ENCODE measurements around the gene INSYN2B. TPM values are rescaled to one million over a fixed set of nuclear protein-coding genes. Genes with fewer than 3 reads are reported as not detected.

Gene INSYN2B
- total RNA-seq, 4 donors from 2014 or later, result not detected

GRCh38 chr5:169920474-169920873 is 59.8 kb downstream of the INSYN2B start:
- 72 to 91% methylated on average over 3 of the region's 3 CpGs for WGBS, 2 donors (ENCODE audit: low coverage in 1 of 2)
- no peaks in the 10 kb centered on the region for H3K4me1 ChIP-seq
- H3K27ac ChIP-seq, result no peak overlapping the region
- no peak for ATAC-seq
- no peak for TF ChIP-seq POLR2AphosphoS5 (IDR thresholded peaks at IDR 0.05)
- H3K36me3 ChIP-seq, result no peaks in the 10 kb centered on the region
- no peaks in the 10 kb centered on the region for H3K27me3 ChIP-seq
- no peak overlapping the region for H3K4me3 ChIP-seq
- H3K9me3 ChIP-seq, result no peaks in the 10 kb centered on the region

DNA sequence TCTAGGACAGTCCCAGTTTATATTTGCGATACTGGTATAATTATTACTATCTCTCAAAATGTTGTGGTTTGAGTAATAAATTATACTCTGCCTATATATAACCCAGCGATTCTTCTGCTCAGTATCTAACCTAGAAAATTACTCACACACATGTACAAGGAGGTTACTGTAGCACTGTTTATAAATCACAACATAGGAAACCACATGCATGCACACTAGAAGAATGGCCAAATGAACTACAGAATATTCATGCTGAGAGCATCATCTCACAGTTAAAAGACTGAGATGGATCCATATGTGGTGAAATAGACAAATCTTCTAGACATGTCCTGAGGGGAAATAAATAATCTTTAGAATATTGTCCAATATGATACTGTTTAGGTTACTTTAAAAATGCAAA is 62.1 kb downstream of the INSYN2B start:
- Histone ChIP-seq H3K9me3 (no peaks in the 10 kb centered on the region), H3K4me1 (no peaks in the 10 kb centered on the region), H3K27me3 (no peaks in the 10 kb centered on the region), H3K36me3 (no peaks in the 10 kb centered on the region), H3K27ac (no peak overlapping the region), H3K4me3 (no peak overlapping the region)
- TF ChIP-seq POLR2AphosphoS5 (IDR thresholded peaks at IDR 0.05) (no peak), EP300 (IDR thresholded peaks at IDR 0.05) (no peak), POLR2A (IDR thresholded peaks at IDR 0.05) (no peak)
- TF ChIP-seq, protein P1, sequence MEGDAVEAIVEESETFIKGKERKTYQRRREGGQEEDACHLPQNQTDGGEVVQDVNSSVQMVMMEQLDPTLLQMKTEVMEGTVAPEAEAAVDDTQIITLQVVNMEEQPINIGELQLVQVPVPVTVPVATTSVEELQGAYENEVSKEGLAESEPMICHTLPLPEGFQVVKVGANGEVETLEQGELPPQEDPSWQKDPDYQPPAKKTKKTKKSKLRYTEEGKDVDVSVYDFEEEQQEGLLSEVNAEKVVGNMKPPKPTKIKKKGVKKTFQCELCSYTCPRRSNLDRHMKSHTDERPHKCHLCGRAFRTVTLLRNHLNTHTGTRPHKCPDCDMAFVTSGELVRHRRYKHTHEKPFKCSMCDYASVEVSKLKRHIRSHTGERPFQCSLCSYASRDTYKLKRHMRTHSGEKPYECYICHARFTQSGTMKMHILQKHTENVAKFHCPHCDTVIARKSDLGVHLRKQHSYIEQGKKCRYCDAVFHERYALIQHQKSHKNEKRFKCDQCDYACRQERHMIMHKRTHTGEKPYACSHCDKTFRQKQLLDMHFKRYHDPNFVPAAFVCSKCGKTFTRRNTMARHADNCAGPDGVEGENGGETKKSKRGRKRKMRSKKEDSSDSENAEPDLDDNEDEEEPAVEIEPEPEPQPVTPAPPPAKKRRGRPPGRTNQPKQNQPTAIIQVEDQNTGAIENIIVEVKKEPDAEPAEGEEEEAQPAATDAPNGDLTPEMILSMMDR (IDR thresholded peaks at IDR 0.05), result no peak
- WGBS, 2 donors (ENCODE audit: low coverage in 1 of 2), result 78 to 91% methylated on average over 1 to 2 of the region's 2 CpGs
- no peak for ATAC-seq

DNA sequence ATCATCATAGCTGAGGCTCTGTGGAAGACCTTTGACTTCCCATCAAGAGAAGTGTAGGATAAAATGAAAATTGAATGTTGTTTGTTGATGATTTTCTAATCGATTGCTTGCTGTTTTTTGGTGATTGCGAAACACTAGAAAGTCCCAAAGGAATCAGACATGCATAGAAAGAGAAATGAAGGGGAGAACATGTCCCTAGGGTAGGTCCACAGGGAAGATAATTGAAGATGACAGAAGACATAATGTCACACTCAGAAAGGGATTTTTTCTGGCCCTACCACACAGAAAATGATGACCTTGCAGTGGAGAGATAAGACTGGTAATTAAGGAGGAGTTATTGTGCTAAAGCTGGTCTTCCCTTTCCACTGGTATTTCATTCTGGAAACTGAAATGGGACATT is 62.8 kb downstream of the INSYN2B start:
- WGBS, 2 donors (ENCODE audit: low coverage in 1 of 2), result 88 to 100% methylated on average over 2 of the region's 2 CpGs
- H3K27ac ChIP-seq, result no peak overlapping the region
- no peak for ATAC-seq
- no peak for TF ChIP-seq POLR2A (IDR thresholded peaks at IDR 0.05)
- no peak for TF ChIP-seq POLR2AphosphoS5 (IDR thresholded peaks at IDR 0.05)
- TF ChIP-seq, protein P1 (IDR thresholded peaks at IDR 0.05), result no peak
- no peak for TF ChIP-seq EP300 (IDR thresholded peaks at IDR 0.05)
- H3K4me3 ChIP-seq, result no peak overlapping the region
- no peaks in the 10 kb centered on the region for H3K36me3 ChIP-seq
- no peaks in the 10 kb centered on the region for H3K27me3 ChIP-seq
- no peaks in the 10 kb centered on the region for H3K9me3 ChIP-seq
- H3K4me1 ChIP-seq, result no peaks in the 10 kb centered on the region

GRCh38 chr5:169914766-169915165 is 65.5 kb downstream of the INSYN2B start:
- H3K9me3 ChIP-seq, result no peaks in the 10 kb centered on the region
- TF ChIP-seq POLR2A (IDR thresholded peaks at IDR 0.05) (no peak), EP300 (IDR thresholded peaks at IDR 0.05) (no peak), POLR2AphosphoS5 (IDR thresholded peaks at IDR 0.05) (no peak)
- TF ChIP-seq, protein P1 (IDR thresholded peaks at IDR 0.05), result no peak
- no peaks in the 10 kb centered on the region for H3K27me3 ChIP-seq
- no peak for ATAC-seq
- WGBS, 2 donors (ENCODE audit: low coverage in 1 of 2), result 9% methylated on average over 1 of the region's 2 CpGs; no CpG with 5 or more reads in 1 of the 2 donors
- no peak overlapping the region for H3K4me3 ChIP-seq
- H3K27ac ChIP-seq, result no peak overlapping the region
- H3K36me3 ChIP-seq, result no peaks in the 10 kb centered on the region
- H3K4me1 ChIP-seq, result no peaks in the 10 kb centered on the region

GRCh38 chr5:169913479-169913878 is 66.8 kb downstream of the INSYN2B start:
- Histone ChIP-seq H3K9me3 (no peaks in the 10 kb centered on the region), H3K36me3 (no peaks in the 10 kb centered on the region), H3K4me3 (no peak overlapping the region), H3K4me1 (no peaks in the 10 kb centered on the region), H3K27me3 (no peaks in the 10 kb centered on the region), H3K27ac (no peak overlapping the region)
- WGBS, 2 donors (ENCODE audit: low coverage in 1 of 2), result 81 to 100% methylated on average over 1 to 2 of the region's 2 CpGs
- ATAC-seq, result no peak
- TF ChIP-seq POLR2A (IDR thresholded peaks at IDR 0.05), result no peak
- TF ChIP-seq, protein P1 (IDR thresholded peaks at IDR 0.05), result no peak
- TF ChIP-seq POLR2AphosphoS5 (IDR thresholded peaks at IDR 0.05), result no peak
- TF ChIP-seq EP300 (IDR thresholded peaks at IDR 0.05), result no peak

Measured in gastroesophageal sphincter (tissue), 4 donors.